Middle frontal gyrus (tissue), 1 donor: ENCODE results near the gene RSRC1.
"Not testable (repeated sequence)": the region's sequence is repeated elsewhere in the genome, so short reads cannot be mapped to it uniquely, and the experiment has no call there.

Experiments used
- DNase-seq: peaks from one replicate; pipeline ENCODE4 v3.0.0-alpha.2; 2015; ENCODE audit warnings: low spot score; ENCODE audit errors: extremely low spot score

RSRC1 gene

GRCh38 chr3:158109804-158110657 lies at the start of gene RSRC1:
Gene RSRC1, plus strand, starts transcription at chr3:158110089. Its CDS starts 12,016 bp downstream, at chr3:158122105.
- DNase-seq: peak; percentile 66

- DNase-seq: not testable (repeated sequence)
Measured at GRCh38 chr3:158065574-158065973, 44.3 kb upstream of the RSRC1 start.

- DNase-seq: no peak
Measured at GRCh38 chr3:158072790-158073189, 37.1 kb upstream of the RSRC1 start.

- no peak for DNase-seq
Measured at GRCh38 chr3:158074591-158074990, 35.3 kb upstream of the RSRC1 start.

GRCh38 chr3:158079599-158079998 lies 30.3 kb upstream of the RSRC1 start:
- no peak for DNase-seq

GRCh38 chr3:158084651-158085050 lies 25.2 kb upstream of the RSRC1 start:
- no peak for DNase-seq

- DNase-seq: no peak
Measured at GRCh38 chr3:158085358-158085757, 24.5 kb upstream of the RSRC1 start.

- DNase-seq: no peak
Measured at GRCh38 chr3:158085931-158086330, 24.0 kb upstream of the RSRC1 start.

GRCh38 chr3:158086361-158086760 lies 23.5 kb upstream of the RSRC1 start:
- DNase-seq: no peak

- DNase-seq: no peak
Measured at GRCh38 chr3:158086776-158087175, 23.1 kb upstream of the RSRC1 start.

- DNase-seq: no peak
Measured at GRCh38 chr3:158091531-158091930, 18.4 kb upstream of the RSRC1 start.

- DNase-seq: no peak
Measured at GRCh38 chr3:158093526-158093925, 16.4 kb upstream of the RSRC1 start.

GRCh38 chr3:158094235-158095110 lies 15.4 kb upstream of the RSRC1 start:
- no peak for DNase-seq

- DNase-seq: no peak
Measured at GRCh38 chr3:158095111-158095813, 14.6 kb upstream of the RSRC1 start.

GRCh38 chr3:158095814-158096704 lies 13.8 kb upstream of the RSRC1 start:
- no peak for DNase-seq

GRCh38 chr3:158097081-158097592 lies 12.8 kb upstream of the RSRC1 start:
- DNase-seq: no peak

GRCh38 chr3:158097593-158098308 lies 12.1 kb upstream of the RSRC1 start:
- no peak for DNase-seq

GRCh38 chr3:158098309-158098639 lies 11.6 kb upstream of the RSRC1 start:
- DNase-seq: no peak

GRCh38 chr3:158098834-158099424 lies 11.0 kb upstream of the RSRC1 start:
- DNase-seq: no peak
